ENCODE data around the gene ZNF787.

GRCh38 chr19:56099638-56100539 is 21.2 kb downstream of the ZNF787 start:
- TF ChIP-seq CTCF (conservative IDR thresholded peaks at IDR 0.05 in 1 of 2, IDR thresholded peaks at IDR 0.05 in 1 of 2; ENCODE audit: low read depth in 1 of 2, low read length in 2 of 2) (no peak), EZH2 (IDR thresholded peaks at IDR 0.05; ENCODE audit: low read length, missing control alignments) (no peak)

All from fibroblast of lung (primary cell).